ENCODE results near the gene SIK3. TPM values are rescaled to one million over a fixed set of nuclear protein-coding genes. Genes with fewer than 3 reads are reported as not detected.

Gene SIK3
- total RNA-seq, 1 experiment from 2014 or later = 17.4 TPM

- Mint-ChIP-seq H3K4me3 (ENCODE audit: low read depth, unreplicated experiment) (no peak overlapping the region), H3K36me3 (ENCODE audit: insufficient read depth, unreplicated experiment) (no peaks in the 10 kb centered on the region), H3K27me3 (ENCODE audit: unreplicated experiment) (no peaks in the 10 kb centered on the region), H3K27ac (ENCODE audit: unreplicated experiment) (no peak overlapping the region), H3K4me1 (ENCODE audit: low read depth, unreplicated experiment) (no peaks in the 10 kb centered on the region), H3K9me3 (ENCODE audit: low read depth, unreplicated experiment) (no peaks in the 10 kb centered on the region)
- TF ChIP-seq, protein P1, sequence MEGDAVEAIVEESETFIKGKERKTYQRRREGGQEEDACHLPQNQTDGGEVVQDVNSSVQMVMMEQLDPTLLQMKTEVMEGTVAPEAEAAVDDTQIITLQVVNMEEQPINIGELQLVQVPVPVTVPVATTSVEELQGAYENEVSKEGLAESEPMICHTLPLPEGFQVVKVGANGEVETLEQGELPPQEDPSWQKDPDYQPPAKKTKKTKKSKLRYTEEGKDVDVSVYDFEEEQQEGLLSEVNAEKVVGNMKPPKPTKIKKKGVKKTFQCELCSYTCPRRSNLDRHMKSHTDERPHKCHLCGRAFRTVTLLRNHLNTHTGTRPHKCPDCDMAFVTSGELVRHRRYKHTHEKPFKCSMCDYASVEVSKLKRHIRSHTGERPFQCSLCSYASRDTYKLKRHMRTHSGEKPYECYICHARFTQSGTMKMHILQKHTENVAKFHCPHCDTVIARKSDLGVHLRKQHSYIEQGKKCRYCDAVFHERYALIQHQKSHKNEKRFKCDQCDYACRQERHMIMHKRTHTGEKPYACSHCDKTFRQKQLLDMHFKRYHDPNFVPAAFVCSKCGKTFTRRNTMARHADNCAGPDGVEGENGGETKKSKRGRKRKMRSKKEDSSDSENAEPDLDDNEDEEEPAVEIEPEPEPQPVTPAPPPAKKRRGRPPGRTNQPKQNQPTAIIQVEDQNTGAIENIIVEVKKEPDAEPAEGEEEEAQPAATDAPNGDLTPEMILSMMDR (IDR thresholded peaks at IDR 0.05; ENCODE audit: unreplicated experiment) = no peak
- DNase-seq = no peak
- BruUV-seq (replicated peaks) = no TSS peak
- CTCF ChIA-PET = no interaction called here
- intact Hi-C loops (cut with micrococcal nuclease; ENCODE audit: unreplicated experiment) = no loop called here
Measured at GRCh38 chr11:116980136-116980793, 118.0 kb downstream of the SIK3 start.

- no peaks in the 10 kb centered on the region for H3K9me3 Mint-ChIP-seq (ENCODE audit: low read depth, unreplicated experiment)
- H3K4me3 Mint-ChIP-seq (ENCODE audit: low read depth, unreplicated experiment) = no peak overlapping the region
- H3K4me1 Mint-ChIP-seq (ENCODE audit: low read depth, unreplicated experiment) = no peaks in the 10 kb centered on the region
- H3K36me3 Mint-ChIP-seq (ENCODE audit: insufficient read depth, unreplicated experiment) = no peaks in the 10 kb centered on the region
- no TSS peak for BruUV-seq (replicated peaks)
- CTCF ChIA-PET = no interaction called here
- intact Hi-C loops (cut with micrococcal nuclease; ENCODE audit: unreplicated experiment) = no loop called here
- DNase-seq = no peak
- no peaks in the 10 kb centered on the region for H3K27me3 Mint-ChIP-seq (ENCODE audit: unreplicated experiment)
- no peak overlapping the region for H3K27ac Mint-ChIP-seq (ENCODE audit: unreplicated experiment)
- TF ChIP-seq, protein P1 (IDR thresholded peaks at IDR 0.05; ENCODE audit: unreplicated experiment) = no peak
Measured at GRCh38 chr11:116976941-116977570, 121.2 kb downstream of the SIK3 start.

GRCh38 chr11:116975661-116976060 is 122.6 kb downstream of the SIK3 start:
- Mint-ChIP-seq H3K27ac (ENCODE audit: unreplicated experiment) (no peak overlapping the region), H3K4me3 (ENCODE audit: low read depth, unreplicated experiment) (no peak overlapping the region), H3K36me3 (ENCODE audit: insufficient read depth, unreplicated experiment) (no peaks in the 10 kb centered on the region), H3K9me3 (ENCODE audit: low read depth, unreplicated experiment) (no peaks in the 10 kb centered on the region), H3K4me1 (ENCODE audit: low read depth, unreplicated experiment) (no peaks in the 10 kb centered on the region), H3K27me3 (ENCODE audit: unreplicated experiment) (no peaks in the 10 kb centered on the region)
- TF ChIP-seq, protein P1 (IDR thresholded peaks at IDR 0.05; ENCODE audit: unreplicated experiment) = no peak
- no peak for DNase-seq
- BruUV-seq (replicated peaks) = no TSS peak
- CTCF ChIA-PET = no interaction called here
- intact Hi-C loops (cut with micrococcal nuclease; ENCODE audit: unreplicated experiment) = no loop called here

GRCh38 chr11:116973270-116973669 is 125.0 kb downstream of the SIK3 start:
- no peaks in the 10 kb centered on the region for H3K36me3 Mint-ChIP-seq (ENCODE audit: insufficient read depth, unreplicated experiment)
- CTCF ChIA-PET = interaction anchor here (0.5 kb wide), 1 partner anchor 158 kb away, joined by 6 read pairs; no protein-coding TSS in a partner anchor

More at GRCh38 chr11:116973270-116973669, 125.0 kb downstream of the SIK3 start:
- no peak overlapping the region for H3K27ac Mint-ChIP-seq (ENCODE audit: unreplicated experiment)
- no peak for DNase-seq
- H3K9me3 Mint-ChIP-seq (ENCODE audit: low read depth, unreplicated experiment) = no peaks in the 10 kb centered on the region
- no peaks in the 10 kb centered on the region for H3K27me3 Mint-ChIP-seq (ENCODE audit: unreplicated experiment)
- H3K4me3 Mint-ChIP-seq (ENCODE audit: low read depth, unreplicated experiment) = no peak overlapping the region
- H3K4me1 Mint-ChIP-seq (ENCODE audit: low read depth, unreplicated experiment) = no peaks in the 10 kb centered on the region
- BruUV-seq (replicated peaks) = no TSS peak
- intact Hi-C loops (cut with micrococcal nuclease; ENCODE audit: unreplicated experiment) = no loop called here
- TF ChIP-seq, protein P1 (IDR thresholded peaks at IDR 0.05; ENCODE audit: unreplicated experiment) = no peak
